SK-N-MC (cell line): ENCODE measurements around the gene PPFIA3.

Source experiments
- EZH2 ChIP-seq: fragments of 200-600 bp; sonication (generic); IDR thresholded peaks from one replicate; pipeline ENCODE4 v1.6.1; 2017; ENCODE audit warnings: antibody characterized with exemption
- FOXP2 ChIP-seq: optimal IDR thresholded peaks from 2 replicates; pipeline ENCODE3; 2011; ENCODE audit warnings: mild to moderate bottlenecking, moderate library complexity; ENCODE audit not compliant: insufficient read depth; ENCODE audit errors: extremely low read length, control extremely low read depth
- POLR2AphosphoS5 ChIP-seq: IDR thresholded peaks from 2 replicates; pipeline ENCODE4 v1.6.1; 2012; ENCODE audit warnings: mild to moderate bottlenecking, low read depth, low read length, borderline replicate concordance

- no peak for TF ChIP-seq EZH2
- no peak; the same call in 1 of the 2 replicates for TF ChIP-seq POLR2AphosphoS5
- TF ChIP-seq FOXP2, result no peak
Measured at GRCh38 chr19:49109569-49110233, 9.6 kb upstream of the PPFIA3 start.
